Naive thymus-derived CD4-positive, alpha-beta T cell (primary cell): ENCODE results near the gene ESPL1. TPM values are rescaled to one million over a fixed set of nuclear protein-coding genes. Genes with fewer than 3 reads are reported as not detected.
A peak's percentile ranks its signal among the peaks of the same experiment; 100 is the strongest.

Experiments used
- ATAC-seq: fragments of 150-1000 bp; cut with Tn5 transposase; 2 replicates; pipeline ENCODE4 v1.10.0; 2021; ENCODE audit warnings: mild to moderate bottlenecking, moderate library complexity
- CTCF ChIA-PET: fragments of 350-600 bp; sonication (Branson Sonifier 250); formaldehyde crosslinking; loops from one replicate; lab custom pipeline; 2021; ENCODE audit warnings: antibody characterized with exemption; lab: Charles Lee
- POLR2A ChIA-PET: fragments of 350-600 bp; sonication (Branson Sonifier 250); formaldehyde crosslinking; loops from one replicate; lab custom pipeline; 2021; ENCODE audit warnings: antibody characterized with exemption, inconsistent platforms; lab: Charles Lee
- DNase-seq, 9 donors: peaks; one replicate each; pipeline versions ENCODE4 v3.0.0 to v3.0.0-alpha.2; 2020 to 2022; ENCODE audit warnings: mixed read lengths in 1 of 9
- H3K27ac ChIP-seq: one replicate; pipeline ENCODE4 v1.7.0; 2013; ENCODE audit warnings: mild to moderate bottlenecking, low read depth, low read length, moderate library complexity
- H3K27me3 ChIP-seq, 2 donors: one replicate each; pipeline ENCODE4 v1.7.0; 2013; ENCODE audit warnings: low read length in 2 of 2, mild to moderate bottlenecking in 2 of 2, moderate library complexity in 2 of 2; ENCODE audit not compliant: control insufficient read depth in 2 of 2, insufficient read depth in 2 of 2
- H3K36me3 ChIP-seq, 3 experiments: 1 replicate in 2 of 3; 2 replicates in 1 of 3; pipeline ENCODE4 v1.7.0; 2013; ENCODE audit warnings: low read length in 3 of 3, mild to moderate bottlenecking in 3 of 3, moderate library complexity in 1 of 3; ENCODE audit not compliant: insufficient read depth in 3 of 3, control insufficient read depth in 2 of 3
- H3K4me1 ChIP-seq, 2 donors: one replicate each; pipeline ENCODE4 v1.7.0; 2013; ENCODE audit warnings: low read length in 2 of 2, mild to moderate bottlenecking in 2 of 2, moderate library complexity in 1 of 2; ENCODE audit not compliant: control insufficient read depth in 2 of 2, insufficient read depth in 2 of 2
- H3K4me3 ChIP-seq: 2 replicates; pipeline ENCODE4 v1.7.0; 2013; ENCODE audit warnings: mild to moderate bottlenecking, low read length
- H3K9me3 ChIP-seq, 3 experiments: 1 replicate in 2 of 3; 2 replicates in 1 of 3; pipeline ENCODE4 v1.7.0; 2013; ENCODE audit warnings: low read length in 3 of 3; ENCODE audit not compliant: control insufficient read depth in 2 of 3
- H3K27ac Mint-ChIP-seq, 9 donors: one replicate each; pipeline ENCODE4 v1.8.0; 2020 to 2022; ENCODE audit warnings: mixed read lengths in 9 of 9, mild to moderate bottlenecking in 8 of 9, moderate library complexity in 5 of 9, inconsistent platforms in 2 of 9
- H3K27me3 Mint-ChIP-seq, 5 donors: one replicate each; pipeline ENCODE4 v1.8.0; 2021 to 2022; ENCODE audit warnings: mixed read lengths in 5 of 5, mild to moderate bottlenecking in 1 of 5
- H3K36me3 Mint-ChIP-seq, 5 donors: one replicate each; pipeline ENCODE4 v1.8.0; 2020 to 2022; ENCODE audit warnings: mixed read lengths in 5 of 5, mild to moderate bottlenecking in 3 of 5, inconsistent platforms in 1 of 5
- H3K4me1 Mint-ChIP-seq, 7 donors: one replicate each; pipeline ENCODE4 v1.8.0; 2020 to 2022; ENCODE audit warnings: mixed read lengths in 7 of 7, mild to moderate bottlenecking in 3 of 7, inconsistent platforms in 1 of 7
- H3K4me3 Mint-ChIP-seq, 10 donors: one replicate each; pipeline ENCODE4 v1.8.0; 2020 to 2022; ENCODE audit warnings: mild to moderate bottlenecking in 10 of 10, mixed read lengths in 10 of 10, moderate library complexity in 6 of 10, inconsistent platforms in 2 of 10
- H3K9me3 Mint-ChIP-seq, 11 donors: one replicate each; pipeline ENCODE4 v1.8.0; 2020 to 2022; ENCODE audit warnings: mixed read lengths in 11 of 11, mild to moderate bottlenecking in 4 of 11, inconsistent platforms in 1 of 11, moderate library complexity in 1 of 11
- intact Hi-C, 2 donors: fragments of 100-400 bp; cut with micrococcal nuclease; formaldehyde crosslinking; loops; one replicate each; pipeline ENCODE4 v1.15.1; 2023
- polyA plus RNA-seq, 2 donors: library from polyadenylated mRNA; unstranded; fragments of 300-500 nt; fragmentation: Illumina TruSeq; gene quantifications; one replicate each; pipeline ENCODE4 v1.2.3, GENCODE V29; 2021
- total RNA-seq, 6 experiments: library from RNA in 5 of 6; stranded (reverse) in 5 of 6; gene quantifications; 1 replicate in 5 of 6; 2 replicates in 1 of 6; pipeline ENCODE4 v1.2.3 and lab custom pipeline; 2021 to 2026

ESPL1 gene
- total and polyA plus RNA-seq, 7 experiments from 2014 or later = 0.08 to 65.4 (median 1.1) TPM; not detected in 2

- POLR2A ChIA-PET = interaction anchor here (0.9 to 1.7 kb wide), 4 partner anchors 37 to 128 kb away, joined by 3 to 5 read pairs (median 3); no protein-coding TSS in a partner anchor
- H3K27me3 ChIP-seq = no peaks in the 10 kb centered on the region
- Mint-ChIP-seq H3K27me3 (no peaks in the 10 kb centered on the region), H3K27ac (peak overlapping the region in 4 of 9 donors; percentile 8 to 86 (median 25)), H3K4me1 (peaks cover 4 to 11% (median 5%) of the 10 kb centered on the region in 7 donors), H3K4me3 (no peak overlapping the region), H3K9me3 (no peaks in the 10 kb centered on the region), H3K36me3 (peaks cover 0 to 10% (median 0%) of the 10 kb centered on the region in 5 donors)
- CTCF ChIA-PET = interaction anchor here (0.6 to 9.3 kb wide), 9 partner anchors 9 to 151 kb away, joined by 3 to 159 read pairs (median 4); partner anchors contain the start of genes ESPL1 and ITGB7
- intact Hi-C loops = loop anchor here (1.0 to 5.0 kb wide), 9 partner anchors 19 to 221 kb away; partner anchors contain the start of genes CSAD (in 1 of the 2), ESPL1 (in 1 of the 2), IGFBP6 (in 1 of the 2) and ZNF740 (in 1 of the 2)
- no peak overlapping the region for H3K27ac ChIP-seq
- ATAC-seq (peak; percentile 94), DNase-seq (peak; percentile 43 to 76 (median 69))
- H3K4me1 ChIP-seq = no peaks in the 10 kb centered on the region
- no peak overlapping the region for H3K4me3 ChIP-seq
- H3K9me3 ChIP-seq = no peaks in the 10 kb centered on the region
- H3K36me3 ChIP-seq = no peaks in the 10 kb centered on the region
These were observed 19.7 kb downstream of the ESPL1 start for GRCh38 chr12:53287741-53288216.

GRCh38 chr12:53288322-53288721 lies 20.2 kb downstream of the ESPL1 start:
- Histone ChIP-seq H3K27ac (no peak overlapping the region), H3K36me3 (no peaks in the 10 kb centered on the region), H3K4me3 (no peak overlapping the region), H3K9me3 (no peaks in the 10 kb centered on the region), H3K27me3 (no peaks in the 10 kb centered on the region), H3K4me1 (no peaks in the 10 kb centered on the region)
- H3K4me3 Mint-ChIP-seq = no peak overlapping the region
- ChIA-PET CTCF (interaction anchor here (0.6 to 9.3 kb wide), 9 partner anchors 10 to 222 kb away, joined by 3 to 159 read pairs (median 4); partner anchors contain the start of genes ESPL1 and ITGB7), POLR2A (interaction anchor here (0.9 to 1.7 kb wide), 3 partner anchors 14 to 74 kb away, joined by 3 to 5 read pairs (median 4); no protein-coding TSS in a partner anchor)
- H3K27me3 Mint-ChIP-seq = no peaks in the 10 kb centered on the region
- ATAC-seq (no peak), DNase-seq (no peak)
- H3K27ac Mint-ChIP-seq = peak overlapping the region in 3 of 9 donors; percentile 16 to 86 (median 34)
- peaks cover 0 to 15% (median 0%) of the 10 kb centered on the region in 5 donors for H3K36me3 Mint-ChIP-seq
- peaks cover 4 to 11% (median 5%) of the 10 kb centered on the region in 7 donors for H3K4me1 Mint-ChIP-seq
- intact Hi-C loops = loop anchor here in 1 of 2 donors (5.0 kb wide), 1 partner anchor 191 kb away; the partner anchor contains the start of gene IGFBP6
- no peaks in the 10 kb centered on the region for H3K9me3 Mint-ChIP-seq

- H3K4me1 Mint-ChIP-seq = peaks cover 6 to 15% (median 10%) of the 10 kb centered on the region in 7 donors
- H3K27me3 Mint-ChIP-seq = no peaks in the 10 kb centered on the region
- ChIA-PET POLR2A (interaction anchor here (1.7 kb wide), 1 partner anchor 76 kb away, joined by 5 read pairs; no protein-coding TSS in a partner anchor), CTCF (interaction anchor here (0.8 to 9.3 kb wide), 3 partner anchors 31 to 130 kb away, joined by 3 to 159 read pairs (median 4); partner anchors contain the start of gene ITGB7)
- Histone ChIP-seq H3K27me3 (no peaks in the 10 kb centered on the region), H3K36me3 (no peaks in the 10 kb centered on the region), H3K27ac (no peak overlapping the region), H3K9me3 (no peaks in the 10 kb centered on the region), H3K4me3 (no peak overlapping the region), H3K4me1 (peaks cover 3 to 5% of the 10 kb centered on the region in 2 donors)
- peak overlapping the region in 1 of 9 donors; percentile 24 for H3K27ac Mint-ChIP-seq
- intact Hi-C loops = loop anchor here in 1 of 2 donors (5.0 kb wide), 1 partner anchor 193 kb away; the partner anchor contains the start of gene IGFBP6
- H3K36me3 Mint-ChIP-seq = peaks cover 0 to 9% (median 0%) of the 10 kb centered on the region in 5 donors
- no peaks in the 10 kb centered on the region for H3K9me3 Mint-ChIP-seq
- DNase-seq = no peak
- no peak for ATAC-seq
- no peak overlapping the region for H3K4me3 Mint-ChIP-seq
These were observed 21.8 kb downstream of the ESPL1 start for GRCh38 chr12:53289891-53290290.

DNA sequence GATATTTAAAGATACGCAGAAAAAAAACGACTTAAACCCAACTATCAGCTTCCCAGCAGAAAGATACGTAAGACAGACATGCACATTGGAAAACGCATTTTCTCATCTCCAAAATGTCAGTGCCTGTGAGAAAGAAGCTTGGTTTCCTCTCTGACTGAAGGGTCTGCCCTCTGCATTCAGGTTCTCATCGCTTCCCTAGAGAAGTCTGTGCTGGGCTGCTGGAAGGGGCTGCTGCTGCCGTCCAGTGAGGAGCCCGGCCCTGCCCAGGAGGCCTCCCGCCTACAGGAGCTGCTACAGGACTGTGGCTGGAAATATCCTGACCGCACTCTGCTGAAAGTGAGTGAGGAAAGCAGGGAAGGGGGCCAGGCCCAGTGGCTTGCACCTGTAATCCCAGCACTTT lies 22.6 kb downstream of the ESPL1 start:
- ChIA-PET POLR2A (interaction anchor here (1.7 kb wide), 1 partner anchor 76 kb away, joined by 5 read pairs; no protein-coding TSS in a partner anchor), CTCF (interaction anchor here (0.7 to 9.3 kb wide), 4 partner anchors 9 to 131 kb away, joined by 3 to 159 read pairs (median 4); partner anchors contain the start of gene ITGB7)
- no peak overlapping the region for H3K4me3 Mint-ChIP-seq
- Histone ChIP-seq H3K36me3 (peaks cover 0 to 3% (median 0%) of the 10 kb centered on the region in 3 experiments), H3K9me3 (no peaks in the 10 kb centered on the region), H3K4me1 (peaks cover 6 to 7% of the 10 kb centered on the region in 2 donors), H3K27ac (no peak overlapping the region), H3K4me3 (no peak overlapping the region), H3K27me3 (no peaks in the 10 kb centered on the region)
- H3K36me3 Mint-ChIP-seq = peaks cover 0 to 13% (median 0%) of the 10 kb centered on the region in 5 donors
- intact Hi-C loops = no loop called here
- ATAC-seq (no peak), DNase-seq (no peak)
- H3K27me3 Mint-ChIP-seq = no peaks in the 10 kb centered on the region
- no peak overlapping the region for H3K27ac Mint-ChIP-seq
- H3K4me1 Mint-ChIP-seq = peaks cover 10 to 23% (median 14%) of the 10 kb centered on the region in 7 donors
- H3K9me3 Mint-ChIP-seq = no peaks in the 10 kb centered on the region

DNA sequence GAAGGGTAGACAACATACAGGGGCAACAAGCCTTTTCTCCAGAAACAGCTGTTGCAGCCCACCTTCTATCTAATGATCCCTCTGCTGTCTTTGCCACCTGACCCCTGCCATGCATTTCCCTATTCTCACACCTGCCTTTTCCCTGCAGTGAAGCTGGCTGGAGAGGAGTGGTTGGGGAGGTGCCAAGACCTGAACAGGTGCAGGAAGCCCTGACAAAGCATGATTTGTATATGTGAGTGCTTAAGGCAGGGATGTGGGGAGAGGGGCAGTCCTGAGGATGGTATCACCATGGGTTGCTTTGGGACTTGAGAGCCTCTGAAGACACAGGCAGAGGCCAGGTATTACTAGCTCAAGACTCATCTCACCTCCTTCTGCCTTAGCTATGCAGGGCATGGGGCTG lies 24.3 kb downstream of the ESPL1 start:
- ChIA-PET CTCF (interaction anchor here (0.8 to 9.3 kb wide), 2 partner anchors 79 to 133 kb away, joined by 3 to 159 read pairs; partner anchors contain the start of gene ITGB7), POLR2A (interaction anchor here (0.9 to 1.0 kb wide), 2 partner anchors 32 to 155 kb away, joined by 3 to 4 read pairs; no protein-coding TSS in a partner anchor)
- no peak overlapping the region for H3K27ac ChIP-seq
- Mint-ChIP-seq H3K4me1 (peaks cover 21 to 40% (median 25%) of the 10 kb centered on the region in 7 donors), H3K27me3 (no peaks in the 10 kb centered on the region), H3K27ac (no peak overlapping the region), H3K9me3 (no peaks in the 10 kb centered on the region), H3K4me3 (no peak overlapping the region), H3K36me3 (peaks cover 0 to 15% (median 2%) of the 10 kb centered on the region in 5 donors)
- ATAC-seq (no peak), DNase-seq (no peak)
- no peaks in the 10 kb centered on the region for H3K9me3 ChIP-seq
- no peak overlapping the region for H3K4me3 ChIP-seq
- no peaks in the 10 kb centered on the region for H3K27me3 ChIP-seq
- intact Hi-C loops = no loop called here
- H3K36me3 ChIP-seq = peaks cover 0 to 5% (median 0%) of the 10 kb centered on the region in 3 experiments
- peaks cover 15 to 20% of the 10 kb centered on the region in 2 donors for H3K4me1 ChIP-seq
